ENCODE measurements around the gene RSAD1. TPM values are rescaled to one million over a fixed set of nuclear protein-coding genes. Genes with fewer than 3 reads are reported as not detected.
A peak's percentile ranks its signal among the peaks of the same experiment; 100 is the strongest.

Gene RSAD1
- polyA plus RNA-seq, 2 donors: 11.9 to 16.9 TPM

GRCh38 chr17:50487213-50488096, 8.8 kb downstream of the RSAD1 start:
- no peak overlapping the region for H3K4me3 ChIP-seq (ENCODE audit: low read depth in 1 of 2, low read length in 2 of 2)
- peak overlapping the region; percentile 77 to 85 for H3K27ac ChIP-seq (ENCODE audit: low read depth in 2 of 2, low read length in 1 of 2)
- WGBS, 2 donors: 59 to 62% methylated on average over 17 of the region's 17 CpGs
- H3K9me3 ChIP-seq (ENCODE audit: control insufficient read depth in 2 of 2, insufficient read depth in 1 of 2, low read depth in 1 of 2, low read length in 1 of 2): no peaks in the 10 kb centered on the region
- peaks cover 0 to 13% of the 10 kb centered on the region in 2 donors for H3K36me3 ChIP-seq (ENCODE audit: control insufficient read depth in 2 of 2, insufficient read depth in 2 of 2, low read length in 1 of 2)
- H3K27me3 ChIP-seq (ENCODE audit: control insufficient read depth in 1 of 2, insufficient read depth in 2 of 2, low read length in 2 of 2): no peaks in the 10 kb centered on the region
- peaks cover 0 to 10% of the 10 kb centered on the region in 2 donors for H3K4me1 ChIP-seq (ENCODE audit: control insufficient read depth in 2 of 2, insufficient read depth in 2 of 2, low read length in 1 of 2)

GRCh38 chr17:50488880-50489279, 10.2 kb downstream of the RSAD1 start:
- H3K27me3 ChIP-seq (ENCODE audit: control insufficient read depth in 1 of 2, insufficient read depth in 2 of 2, low read length in 2 of 2): no peaks in the 10 kb centered on the region
- H3K9me3 ChIP-seq (ENCODE audit: control insufficient read depth in 2 of 2, insufficient read depth in 1 of 2, low read depth in 1 of 2, low read length in 1 of 2): no peaks in the 10 kb centered on the region
- H3K4me3 ChIP-seq (ENCODE audit: low read depth in 1 of 2, low read length in 2 of 2): no peak overlapping the region
- H3K4me1 ChIP-seq (ENCODE audit: control insufficient read depth in 2 of 2, insufficient read depth in 2 of 2, low read length in 1 of 2): peaks cover 0 to 10% of the 10 kb centered on the region in 2 donors
- no peak overlapping the region for H3K27ac ChIP-seq (ENCODE audit: low read depth in 2 of 2, low read length in 1 of 2)
- WGBS, 2 donors: 93 to 96% methylated on average over 2 of the region's 2 CpGs
- H3K36me3 ChIP-seq (ENCODE audit: control insufficient read depth in 2 of 2, insufficient read depth in 2 of 2, low read length in 1 of 2): peaks cover 0 to 13% of the 10 kb centered on the region in 2 donors

- WGBS, 2 donors: 36 to 55% methylated on average over 1 of the region's 1 CpG
- H3K4me1 ChIP-seq (ENCODE audit: control insufficient read depth in 2 of 2, insufficient read depth in 2 of 2, low read length in 1 of 2): peaks cover 0 to 10% of the 10 kb centered on the region in 2 donors
- no peaks in the 10 kb centered on the region for H3K27me3 ChIP-seq (ENCODE audit: control insufficient read depth in 1 of 2, insufficient read depth in 2 of 2, low read length in 2 of 2)
- H3K36me3 ChIP-seq (ENCODE audit: control insufficient read depth in 2 of 2, insufficient read depth in 2 of 2, low read length in 1 of 2): no peaks in the 10 kb centered on the region
- H3K4me3 ChIP-seq (ENCODE audit: low read depth in 1 of 2, low read length in 2 of 2): no peak overlapping the region
- no peak overlapping the region for H3K27ac ChIP-seq (ENCODE audit: low read depth in 2 of 2, low read length in 1 of 2)
- no peaks in the 10 kb centered on the region for H3K9me3 ChIP-seq (ENCODE audit: control insufficient read depth in 2 of 2, insufficient read depth in 1 of 2, low read depth in 1 of 2, low read length in 1 of 2)
These were observed 12.8 kb downstream of the RSAD1 start for GRCh38 chr17:50491505-50491904.

GRCh38 chr17:50492214-50492613, 13.6 kb downstream of the RSAD1 start:
- no peak overlapping the region for H3K27ac ChIP-seq (ENCODE audit: low read depth in 2 of 2, low read length in 1 of 2)
- H3K9me3 ChIP-seq (ENCODE audit: control insufficient read depth in 2 of 2, insufficient read depth in 1 of 2, low read depth in 1 of 2, low read length in 1 of 2): no peaks in the 10 kb centered on the region
- no peaks in the 10 kb centered on the region for H3K27me3 ChIP-seq (ENCODE audit: control insufficient read depth in 1 of 2, insufficient read depth in 2 of 2, low read length in 2 of 2)
- 85 to 87% methylated on average over 8 of the region's 8 CpGs for WGBS, 2 donors
- H3K36me3 ChIP-seq (ENCODE audit: control insufficient read depth in 2 of 2, insufficient read depth in 2 of 2, low read length in 1 of 2): no peaks in the 10 kb centered on the region
- H3K4me1 ChIP-seq (ENCODE audit: control insufficient read depth in 2 of 2, insufficient read depth in 2 of 2, low read length in 1 of 2): peaks cover 0 to 9% of the 10 kb centered on the region in 2 donors
- no peak overlapping the region for H3K4me3 ChIP-seq (ENCODE audit: low read depth in 1 of 2, low read length in 2 of 2)

GRCh38 chr17:50493744-50494143, 15.1 kb downstream of the RSAD1 start:
- Histone ChIP-seq H3K36me3 (ENCODE audit: control insufficient read depth in 2 of 2, insufficient read depth in 2 of 2, low read length in 1 of 2) (no peaks in the 10 kb centered on the region), H3K27ac (ENCODE audit: low read depth in 2 of 2, low read length in 1 of 2) (no peak overlapping the region), H3K4me3 (ENCODE audit: low read depth in 1 of 2, low read length in 2 of 2) (no peak overlapping the region), H3K27me3 (ENCODE audit: control insufficient read depth in 1 of 2, insufficient read depth in 2 of 2, low read length in 2 of 2) (no peaks in the 10 kb centered on the region), H3K9me3 (ENCODE audit: control insufficient read depth in 2 of 2, insufficient read depth in 1 of 2, low read depth in 1 of 2, low read length in 1 of 2) (no peaks in the 10 kb centered on the region), H3K4me1 (ENCODE audit: control insufficient read depth in 2 of 2, insufficient read depth in 2 of 2, low read length in 1 of 2) (no peaks in the 10 kb centered on the region)
- WGBS, 2 donors: 42 to 66% methylated on average over 3 of the region's 3 CpGs

- Histone ChIP-seq H3K9me3 (ENCODE audit: control insufficient read depth in 2 of 2, insufficient read depth in 1 of 2, low read depth in 1 of 2, low read length in 1 of 2) (no peaks in the 10 kb centered on the region), H3K27ac (ENCODE audit: low read depth in 2 of 2, low read length in 1 of 2) (no peak overlapping the region), H3K4me3 (ENCODE audit: low read depth in 1 of 2, low read length in 2 of 2) (no peak overlapping the region), H3K36me3 (ENCODE audit: control insufficient read depth in 2 of 2, insufficient read depth in 2 of 2, low read length in 1 of 2) (no peaks in the 10 kb centered on the region), H3K27me3 (ENCODE audit: control insufficient read depth in 1 of 2, insufficient read depth in 2 of 2, low read length in 2 of 2) (no peaks in the 10 kb centered on the region), H3K4me1 (ENCODE audit: control insufficient read depth in 2 of 2, insufficient read depth in 2 of 2, low read length in 1 of 2) (no peaks in the 10 kb centered on the region)
- 86 to 89% methylated on average over 8 of the region's 8 CpGs for WGBS, 2 donors
These were observed 16.7 kb downstream of the RSAD1 start for GRCh38 chr17:50495217-50495823.

- Histone ChIP-seq H3K4me3 (ENCODE audit: low read depth in 1 of 2, low read length in 2 of 2) (no peak overlapping the region), H3K27me3 (ENCODE audit: control insufficient read depth in 1 of 2, insufficient read depth in 2 of 2, low read length in 2 of 2) (no peaks in the 10 kb centered on the region), H3K4me1 (ENCODE audit: control insufficient read depth in 2 of 2, insufficient read depth in 2 of 2, low read length in 1 of 2) (no peaks in the 10 kb centered on the region), H3K36me3 (ENCODE audit: control insufficient read depth in 2 of 2, insufficient read depth in 2 of 2, low read length in 1 of 2) (no peaks in the 10 kb centered on the region), H3K27ac (ENCODE audit: low read depth in 2 of 2, low read length in 1 of 2) (no peak overlapping the region), H3K9me3 (ENCODE audit: control insufficient read depth in 2 of 2, insufficient read depth in 1 of 2, low read depth in 1 of 2, low read length in 1 of 2) (no peaks in the 10 kb centered on the region)
- WGBS, 2 donors: 91 to 94% methylated on average over 8 of the region's 8 CpGs
These were observed 17.3 kb downstream of the RSAD1 start for GRCh38 chr17:50495918-50496317.

GRCh38 chr17:50498021-50498874, 19.6 kb downstream of the RSAD1 start:
- Histone ChIP-seq H3K36me3 (ENCODE audit: control insufficient read depth in 2 of 2, insufficient read depth in 2 of 2, low read length in 1 of 2) (no peaks in the 10 kb centered on the region), H3K9me3 (ENCODE audit: control insufficient read depth in 2 of 2, insufficient read depth in 1 of 2, low read depth in 1 of 2, low read length in 1 of 2) (no peaks in the 10 kb centered on the region), H3K27ac (ENCODE audit: low read depth in 2 of 2, low read length in 1 of 2) (peak overlapping the region; percentile 28 to 73), H3K4me3 (ENCODE audit: low read depth in 1 of 2, low read length in 2 of 2) (no peak overlapping the region), H3K4me1 (ENCODE audit: control insufficient read depth in 2 of 2, insufficient read depth in 2 of 2, low read length in 1 of 2) (no peaks in the 10 kb centered on the region), H3K27me3 (ENCODE audit: control insufficient read depth in 1 of 2, insufficient read depth in 2 of 2, low read length in 2 of 2) (no peaks in the 10 kb centered on the region)
- WGBS, 2 donors: 61% methylated on average over 7 of the region's 7 CpGs

GRCh38 chr17:50499270-50499669, 20.6 kb downstream of the RSAD1 start:
- Histone ChIP-seq H3K4me1 (ENCODE audit: control insufficient read depth in 2 of 2, insufficient read depth in 2 of 2, low read length in 1 of 2) (no peaks in the 10 kb centered on the region), H3K27me3 (ENCODE audit: control insufficient read depth in 1 of 2, insufficient read depth in 2 of 2, low read length in 2 of 2) (no peaks in the 10 kb centered on the region)

More at GRCh38 chr17:50499270-50499669, 20.6 kb downstream of the RSAD1 start:
- Histone ChIP-seq H3K4me3 (ENCODE audit: low read depth in 1 of 2, low read length in 2 of 2) (no peak overlapping the region), H3K27ac (ENCODE audit: low read depth in 2 of 2, low read length in 1 of 2) (no peak overlapping the region), H3K9me3 (ENCODE audit: control insufficient read depth in 2 of 2, insufficient read depth in 1 of 2, low read depth in 1 of 2, low read length in 1 of 2) (no peaks in the 10 kb centered on the region), H3K36me3 (ENCODE audit: control insufficient read depth in 2 of 2, insufficient read depth in 2 of 2, low read length in 1 of 2) (no peaks in the 10 kb centered on the region)
